Adrenal gland (tissue), 5 donors: ENCODE data around the gene CAMK2D.

Experiments
- POLR2A ChIP-seq, 2 donors: fragments of 450-650 bp; IDR thresholded peaks; one replicate each; pipeline ENCODE4 v1.6.1; 2017; ENCODE audit warnings: antibody characterized with exemption in 2 of 2, mild to moderate bottlenecking in 2 of 2, moderate library complexity in 1 of 2
- TF ChIP-seq, protein P1 (sequence below), 6 experiments: fragments of 450-650 bp in 4 of 6; fragments of 200-600 bp in 2 of 6; sonication (generic) in 1 of 6; IDR thresholded peaks; 1 replicate in 5 of 6; 2 replicates in 1 of 6; pipeline versions ENCODE4 v1.5.1 to v1.8.0; 2016 to 2021; ENCODE audit warnings: antibody characterized with exemption in 6 of 6, mild to moderate bottlenecking in 2 of 6, moderate library complexity in 1 of 6
- donor health status: DM: no; HTN: no; CAD: no.

GRCh38 chr4:113511944-113512343, 249.6 kb downstream of the CAMK2D start:
- TF ChIP-seq, protein P1, sequence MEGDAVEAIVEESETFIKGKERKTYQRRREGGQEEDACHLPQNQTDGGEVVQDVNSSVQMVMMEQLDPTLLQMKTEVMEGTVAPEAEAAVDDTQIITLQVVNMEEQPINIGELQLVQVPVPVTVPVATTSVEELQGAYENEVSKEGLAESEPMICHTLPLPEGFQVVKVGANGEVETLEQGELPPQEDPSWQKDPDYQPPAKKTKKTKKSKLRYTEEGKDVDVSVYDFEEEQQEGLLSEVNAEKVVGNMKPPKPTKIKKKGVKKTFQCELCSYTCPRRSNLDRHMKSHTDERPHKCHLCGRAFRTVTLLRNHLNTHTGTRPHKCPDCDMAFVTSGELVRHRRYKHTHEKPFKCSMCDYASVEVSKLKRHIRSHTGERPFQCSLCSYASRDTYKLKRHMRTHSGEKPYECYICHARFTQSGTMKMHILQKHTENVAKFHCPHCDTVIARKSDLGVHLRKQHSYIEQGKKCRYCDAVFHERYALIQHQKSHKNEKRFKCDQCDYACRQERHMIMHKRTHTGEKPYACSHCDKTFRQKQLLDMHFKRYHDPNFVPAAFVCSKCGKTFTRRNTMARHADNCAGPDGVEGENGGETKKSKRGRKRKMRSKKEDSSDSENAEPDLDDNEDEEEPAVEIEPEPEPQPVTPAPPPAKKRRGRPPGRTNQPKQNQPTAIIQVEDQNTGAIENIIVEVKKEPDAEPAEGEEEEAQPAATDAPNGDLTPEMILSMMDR (IDR thresholded peaks at IDR 0.05), result no peak
- TF ChIP-seq POLR2A (IDR thresholded peaks at IDR 0.05), result no peak
